Endothelial cell of umbilical vein (primary cell): ENCODE measurements around the gene DEGS2. TPM values are rescaled to one million over a fixed set of nuclear protein-coding genes. Genes with fewer than 3 reads are reported as not detected.

Experiments
- BruUV-seq: library from RNA; stranded (reverse); fragments of 400-500 nt; replicated peaks from 2 replicates; lab custom pipeline; 2021; lab: Mats Ljungman, UMichigan
- CTCF ChIA-PET: fragments of 300-600, 350-600 bp; sonication (Branson Sonifier 250); formaldehyde crosslinking; loops from one replicate; lab custom pipeline; 2021; ENCODE audit warnings: antibody characterized with exemption, inconsistent platforms; lab: Charles Lee
- POLR2A ChIA-PET: fragments of 300-600, 350-600 bp; sonication (Branson Sonifier 250); formaldehyde crosslinking; loops from one replicate; lab custom pipeline; 2021; ENCODE audit warnings: antibody characterized with exemption, inconsistent platforms; lab: Charles Lee
- DNase-seq: peaks from one replicate; pipeline ENCODE4 v3.0.0-alpha.2; 2011; ENCODE audit warnings: low read depth, low spot score
- FAIRE-seq: peaks from 2 replicates; lab custom pipeline; 2011; peaks lifted over from hg19 to GRCh38; lab: Jason Lieb, UNC
- H2AFZ ChIP-seq: 2 replicates; pipeline ENCODE4 v1.6.0; 2012; ENCODE audit warnings: low read depth, low read length, control low read depth, inconsistent platforms
- H3K27ac ChIP-seq: 2 replicates; pipeline ENCODE4 v1.5.1; 2011; ENCODE audit warnings: low read depth, mild to moderate bottlenecking, control low read depth, low read length, moderate library complexity; ENCODE audit not compliant: insufficient read depth
- H3K27me3 ChIP-seq, 2 experiments: 2 replicates each; pipeline versions ENCODE4 v1.6.0 to v1.6.1; 2011; ENCODE audit warnings: low read length in 2 of 2, mixed read lengths in 1 of 2; ENCODE audit not compliant: control insufficient read depth in 2 of 2, insufficient read depth in 2 of 2
- H3K36me3 ChIP-seq, 2 experiments: 2 replicates in 1 of 2; 3 replicates in 1 of 2; pipeline ENCODE4 v1.5.1; 2011; ENCODE audit warnings: low read length in 2 of 2, mild to moderate bottlenecking in 1 of 2, moderate library complexity in 1 of 2; ENCODE audit not compliant: control insufficient read depth in 2 of 2, insufficient read depth in 2 of 2; ENCODE audit errors: extremely low read depth in 1 of 2
- H3K4me1 ChIP-seq: 3 replicates; pipeline ENCODE4 v1.5.1; 2011; ENCODE audit warnings: mild to moderate bottlenecking, low read length; ENCODE audit not compliant: control insufficient read depth, insufficient read depth; ENCODE audit errors: extremely low read depth
- H3K4me2 ChIP-seq: 2 replicates; pipeline ENCODE4 v1.6.1; 2011; ENCODE audit warnings: low read length, control low read depth, mixed read lengths; ENCODE audit not compliant: insufficient read depth
- H3K4me3 ChIP-seq, 3 experiments: fragments of 200-600 bp in 1 of 3; sonication (generic), shearing (Covaris generic) in 1 of 3; replicated peaks in 1 of 3; 2 replicates each; pipeline ENCODE4 v1.5.1; 2011 to 2016; ENCODE audit warnings: control low read depth in 3 of 3, low read length in 3 of 3, mild to moderate bottlenecking in 2 of 3, inconsistent platforms in 1 of 3, low read depth in 1 of 3, moderate library complexity in 1 of 3; ENCODE audit not compliant: insufficient read depth in 1 of 3
- H3K79me2 ChIP-seq: 2 replicates; pipeline ENCODE4 v1.6.0; 2012; ENCODE audit warnings: low read length, inconsistent platforms; ENCODE audit not compliant: control insufficient read depth, insufficient read depth
- H3K9ac ChIP-seq: replicated peaks from 2 replicates; pipeline ENCODE3; 2011; ENCODE audit warnings: low read length, control low read depth; ENCODE audit not compliant: insufficient read depth; ENCODE audit errors: extremely low read depth
- H3K9me1 ChIP-seq: replicated peaks from 3 replicates; pipeline ENCODE4 v1.6.0; 2011; ENCODE audit warnings: mild to moderate bottlenecking, low read length; ENCODE audit not compliant: control insufficient read depth, insufficient read depth; ENCODE audit errors: extremely low read depth
- H3K9me3 ChIP-seq: replicated peaks from 2 replicates; pipeline ENCODE4 v1.5.1; 2012; ENCODE audit warnings: low read length, inconsistent platforms; ENCODE audit not compliant: control insufficient read depth, insufficient read depth
- H4K20me1 ChIP-seq: replicated peaks from 2 replicates; pipeline ENCODE3; 2011; ENCODE audit warnings: mild to moderate bottlenecking, low read length; ENCODE audit not compliant: control insufficient read depth, insufficient read depth; ENCODE audit errors: extremely low read depth
- EZH2 ChIP-seq: IDR thresholded peaks from 2 replicates; pipeline ENCODE4 v1.6.1; 2012; ENCODE audit warnings: borderline replicate concordance, low read depth, mild to moderate bottlenecking, moderate library complexity, low read length, inconsistent platforms; ENCODE audit not compliant: severe bottlenecking
- FOS ChIP-seq: IDR thresholded peaks from 2 replicates; pipeline ENCODE4 v1.6.1; 2011; ENCODE audit warnings: mild to moderate bottlenecking, low read length, moderate library complexity, borderline replicate concordance; ENCODE audit not compliant: insufficient read depth
- GATA2 ChIP-seq: IDR thresholded peaks from 2 replicates; pipeline ENCODE4 v1.7.0; 2011; ENCODE audit warnings: low read depth, mild to moderate bottlenecking, moderate library complexity, mixed read lengths, low read length; ENCODE audit not compliant: insufficient read length, insufficient read depth
- JUN ChIP-seq: IDR thresholded peaks from 2 replicates; pipeline ENCODE4 v1.6.1; 2011; ENCODE audit warnings: borderline replicate concordance, low read depth; ENCODE audit not compliant: insufficient read length, insufficient read depth
- MYC ChIP-seq: IDR thresholded peaks from one replicate; pipeline ENCODE4 v1.6.1; 2011; ENCODE audit warnings: mild to moderate bottlenecking, low read depth, low read length
- POLR2A ChIP-seq: IDR thresholded peaks from 2 replicates; pipeline ENCODE4 v1.6.1; 2012; ENCODE audit warnings: low read depth, mild to moderate bottlenecking, control low read depth, low read length
- POLR2AphosphoS5 ChIP-seq: IDR thresholded peaks from 2 replicates; pipeline ENCODE4 v1.6.1; 2012; ENCODE audit warnings: low read depth, mild to moderate bottlenecking, control low read depth, low read length, moderate library complexity; ENCODE audit not compliant: insufficient read depth
- dilution Hi-C: fragments of 300-500 bp; cut with MboI; formaldehyde crosslinking; loops from one replicate; pipeline ENCODE4 v1.15.0; 2019; ENCODE audit warnings: low sequenced_read_pairs; ENCODE audit not compliant: extremely low pct_ligation_motif_present
- intact Hi-C: fragments of 100-400 bp; cut with micrococcal nuclease; formaldehyde crosslinking; loops from one replicate; pipeline ENCODE4 v1.10.0; 2022
- microRNA counts: library from miRNA; unstranded; fragments of <30 nt; microRNA quantifications from one replicate; lab custom pipeline; 2016
- microRNA-seq: library from miRNA; unstranded; fragments of <30 nt; microRNA quantifications from one replicate; pipeline ENCODE4 v1.2.0, GENCODE V29; 2021; ENCODE audit warnings: borderline number of aligned reads, borderline replicate concordance
- polyA plus RNA-seq, 4 experiments: library from polyadenylated mRNA; depleted of rRNA in 3 of 4; stranded (reverse) in 3 of 4; unstranded in 1 of 4; fragments of >200 nt; gene quantifications; 2 replicates each; pipeline versions ENCODE4 v1.2.1 to v1.2.3, GENCODE V29; 2011 to 2012; ENCODE audit warnings: missing spikeins in 1 of 4
- small RNA-seq: library from RNA; depleted of rRNA; stranded (forward); fragments of <200 nt; gene quantifications from one replicate; pipeline ENCODE3, GENCODE V24; 2012; ENCODE audit warnings: low replicate concordance, low read depth; ENCODE audit not compliant: insufficient read depth, insufficient read length
- total RNA-seq: library from RNA; stranded (reverse); gene quantifications from 2 replicates; pipeline ENCODE4 v1.2.3, GENCODE V29; 2021
- TF ChIP-seq, protein P1 (sequence below): IDR thresholded peaks from 2 replicates; pipeline ENCODE4 v1.6.1; 2011; ENCODE audit not compliant: insufficient read depth, insufficient read length
- TF ChIP-seq, protein P2 (sequence below), 2 donors: IDR thresholded peaks; 1 replicate in 1 of 2; 2 replicates in 1 of 2; pipeline ENCODE4 v1.5.1; 2011; ENCODE audit warnings: low read length in 2 of 2, mild to moderate bottlenecking in 2 of 2, moderate library complexity in 2 of 2, control low read depth in 1 of 2, inconsistent platforms in 1 of 2, low read depth in 1 of 2; ENCODE audit not compliant: insufficient read depth in 1 of 2; ENCODE audit errors: extremely low read depth in 1 of 2

The DEGS2 gene
- total and polyA plus RNA-seq, 2 donors (not counting 3 experiments of a cell fraction or from before 2014, with no cell fraction given): 0.06 TPM; not detected in 1

DNA sequence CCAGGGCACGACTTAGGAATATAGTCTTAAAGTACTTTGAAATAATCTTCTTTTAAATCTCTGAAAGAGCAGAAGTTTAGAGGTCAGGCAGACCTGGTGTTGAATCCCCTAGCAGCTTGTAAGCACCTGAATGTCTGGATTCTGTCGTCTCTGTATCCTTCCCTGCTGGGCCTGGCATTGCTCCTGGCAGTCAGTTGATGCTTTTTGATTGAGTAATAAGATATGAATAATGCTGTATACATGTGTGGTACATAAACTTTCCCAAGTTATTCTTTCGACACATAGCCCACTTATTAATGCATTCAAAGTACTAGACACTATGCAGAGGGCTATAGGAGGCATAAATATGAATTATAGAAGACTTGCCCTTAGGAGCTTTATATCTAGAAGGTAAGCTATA, 62.8 kb downstream of the DEGS2 start:
- no peak for FAIRE-seq
- CTCF ChIA-PET: interaction anchor here (1.0 to 1.5 kb wide), 2 partner anchors 12 to 114 kb away, joined by 4 read pairs; no protein-coding TSS in a partner anchor
- H3K79me2 ChIP-seq: no peaks in the 10 kb centered on the region

More for the DNA sequence above, 62.8 kb downstream of the DEGS2 start:
- no peaks in the 10 kb centered on the region for H3K9me3 ChIP-seq
- no peak overlapping the region for H3K27ac ChIP-seq
- no peaks in the 10 kb centered on the region for H3K4me1 ChIP-seq
- dilution Hi-C loops (no loop called here), intact Hi-C loops (no loop called here)
- H4K20me1 ChIP-seq: no peaks in the 10 kb centered on the region
- no peak for TF ChIP-seq POLR2AphosphoS5
- no peak for TF ChIP-seq MYC
- no peak for TF ChIP-seq FOS
- TF ChIP-seq POLR2A: no peak
- no peak for TF ChIP-seq JUN
- no peak for TF ChIP-seq GATA2
- TF ChIP-seq, protein P1, sequence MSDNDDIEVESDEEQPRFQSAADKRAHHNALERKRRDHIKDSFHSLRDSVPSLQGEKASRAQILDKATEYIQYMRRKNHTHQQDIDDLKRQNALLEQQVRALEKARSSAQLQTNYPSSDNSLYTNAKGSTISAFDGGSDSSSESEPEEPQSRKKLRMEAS: no peak
- TF ChIP-seq EZH2: no peak
- TF ChIP-seq, protein P2, sequence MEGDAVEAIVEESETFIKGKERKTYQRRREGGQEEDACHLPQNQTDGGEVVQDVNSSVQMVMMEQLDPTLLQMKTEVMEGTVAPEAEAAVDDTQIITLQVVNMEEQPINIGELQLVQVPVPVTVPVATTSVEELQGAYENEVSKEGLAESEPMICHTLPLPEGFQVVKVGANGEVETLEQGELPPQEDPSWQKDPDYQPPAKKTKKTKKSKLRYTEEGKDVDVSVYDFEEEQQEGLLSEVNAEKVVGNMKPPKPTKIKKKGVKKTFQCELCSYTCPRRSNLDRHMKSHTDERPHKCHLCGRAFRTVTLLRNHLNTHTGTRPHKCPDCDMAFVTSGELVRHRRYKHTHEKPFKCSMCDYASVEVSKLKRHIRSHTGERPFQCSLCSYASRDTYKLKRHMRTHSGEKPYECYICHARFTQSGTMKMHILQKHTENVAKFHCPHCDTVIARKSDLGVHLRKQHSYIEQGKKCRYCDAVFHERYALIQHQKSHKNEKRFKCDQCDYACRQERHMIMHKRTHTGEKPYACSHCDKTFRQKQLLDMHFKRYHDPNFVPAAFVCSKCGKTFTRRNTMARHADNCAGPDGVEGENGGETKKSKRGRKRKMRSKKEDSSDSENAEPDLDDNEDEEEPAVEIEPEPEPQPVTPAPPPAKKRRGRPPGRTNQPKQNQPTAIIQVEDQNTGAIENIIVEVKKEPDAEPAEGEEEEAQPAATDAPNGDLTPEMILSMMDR (IDR thresholded peaks at IDR 0.05; ENCODE audit: extremely low read depth in 1 of 2, insufficient read depth in 1 of 2, low read depth in 1 of 2, low read length in 2 of 2): no peak
- H3K9ac ChIP-seq: no peak overlapping the region
- H2AFZ ChIP-seq: no peak overlapping the region
- H3K27me3 ChIP-seq: no peaks in the 10 kb centered on the region
- no peaks in the 10 kb centered on the region for H3K36me3 ChIP-seq
- no peaks in the 10 kb centered on the region for H3K9me1 ChIP-seq
- H3K4me2 ChIP-seq: no peak overlapping the region
- H3K4me3 ChIP-seq: no peak overlapping the region
- POLR2A ChIA-PET: no interaction called here
- no peak for DNase-seq
- no TSS peak for BruUV-seq

MicroRNAs within 50 kb of the gene (microRNA counts, 767-probe panel; counts per million panel counts)
- microRNA hsa-miR-151b (lab: Ali Mortazavi, UCI) (723 counts per million, percentile 96 among the panel's probes with 10 or more counts), microRNA hsa-miR-342-3p (lab: Ali Mortazavi, UCI) (723 counts per million, percentile 96 among the panel's probes with 10 or more counts), microRNA hsa-miR-342-5p (lab: Ali Mortazavi, UCI) (723 counts per million, percentile 96 among the panel's probes with 10 or more counts)

Small RNAs within 50 kb of the gene (microRNA-seq; reads per million reads assigned to microRNA genes)
- gene MIR151B (3.8 reads per million, percentile 3 among the genes with 10 or more reads in this experiment), gene MIR342 (614 reads per million, percentile 77 among the genes with 10 or more reads in this experiment)

Small RNAs within 50 kb of the gene (small RNA-seq; reads per million reads assigned to genes)
- not detected for gene MIR151B
- gene MIR342: 5.9 reads per million, percentile 44 among the genes with 10 or more reads in this experiment

Other genes starting within 250 kb of the DEGS2 start
- gene EVL, start 94.2 kb downstream of the DEGS2 start, total RNA-seq: 61.9 and 62.5 TPM in 2 replicates
- 34.6 and 36.5 TPM in 2 replicates for gene EVL, start 94.2 kb downstream of the DEGS2 start, polyA plus RNA-seq
- 71.0 and 78.6 TPM in 2 replicates for gene YY1, start 79.5 kb upstream of the DEGS2 start, total RNA-seq
- gene YY1, start 79.5 kb upstream of the DEGS2 start, polyA plus RNA-seq: 18.6 and 23.5 TPM in 2 replicates
- 108 and 132 TPM in 2 replicates for gene SLC25A29, start 146.8 kb upstream of the DEGS2 start, total RNA-seq
- gene SLC25A29, start 146.8 kb upstream of the DEGS2 start, polyA plus RNA-seq: 154 and 187 TPM in 2 replicates
- gene SLC25A47, start 163.7 kb upstream of the DEGS2 start, total RNA-seq: not detected in 2 replicates
- gene SLC25A47, start 163.7 kb upstream of the DEGS2 start, polyA plus RNA-seq: not detected in 2 replicates
- gene WDR25, start 216.8 kb upstream of the DEGS2 start, total RNA-seq: 9.8 and 10.4 TPM in 2 replicates
- gene WDR25, start 216.8 kb upstream of the DEGS2 start, polyA plus RNA-seq: 25.1 and 32.3 TPM in 2 replicates